Smooth muscle cell (in vitro differentiated cells): Measurements from ENCODE around the gene CNTNAP2. TPM values are rescaled to one million over a fixed set of nuclear protein-coding genes. Genes with fewer than 3 reads are reported as not detected.

Experiments used
- DNase-seq: peaks from one replicate; lab custom pipeline; 2025; ENCODE audit not compliant: unreplicated experiment; lab: John Stamatoyannopoulos, UW
- H2AFZ ChIP-seq: fragments of 200-600 bp; sonication (generic); 2 replicates; pipeline ENCODE4 v1.6.0; 2016; ENCODE audit warnings: antibody characterized with exemption, low read depth, mild to moderate bottlenecking
- H3F3A ChIP-seq: fragments of 200-600 bp; sonication (generic); 2 replicates; pipeline ENCODE4 v1.6.0; 2017; ENCODE audit warnings: antibody characterized with exemption, low read depth
- H3K27ac ChIP-seq: fragments of 200-600 bp; sonication (generic); 2 replicates; pipeline ENCODE4 v1.5.1; 2016; ENCODE audit warnings: low read depth, mild to moderate bottlenecking
- H3K27me3 ChIP-seq: fragments of 200-600 bp; sonication (generic); 2 replicates; pipeline ENCODE4 v1.6.1; 2016; ENCODE audit warnings: low read depth, mild to moderate bottlenecking
- H3K36me3 ChIP-seq: fragments of 200-600 bp; sonication (generic); 2 replicates; pipeline ENCODE4 v1.5.1; 2016; ENCODE audit warnings: low read depth
- H3K4me1 ChIP-seq: fragments of 200-600 bp; sonication (generic); 2 replicates; pipeline ENCODE4 v1.5.1; 2016; ENCODE audit warnings: low read depth
- H3K4me2 ChIP-seq: fragments of 200-600 bp; sonication (generic); 2 replicates; pipeline ENCODE4 v1.6.0; 2016; ENCODE audit warnings: mild to moderate bottlenecking
- H3K4me3 ChIP-seq: fragments of 200-600 bp; sonication (generic); 2 replicates; pipeline ENCODE4 v1.5.1; 2016; ENCODE audit warnings: mild to moderate bottlenecking
- H3K79me2 ChIP-seq: fragments of 200-600 bp; sonication (generic); 2 replicates; pipeline ENCODE4 v1.6.0; 2016; ENCODE audit warnings: low read depth, mild to moderate bottlenecking
- H3K9ac ChIP-seq: fragments of 200-600 bp; sonication (generic); 2 replicates; pipeline ENCODE4 v1.6.0; 2016; ENCODE audit warnings: low read depth
- H3K9me3 ChIP-seq: fragments of 200-600 bp; sonication (generic); replicated peaks from 2 replicates; pipeline ENCODE4 v1.5.1; 2016; ENCODE audit warnings: low read depth
- H4K20me1 ChIP-seq: fragments of 200-600 bp; sonication (generic); 2 replicates; pipeline ENCODE4 v1.6.0; 2016; ENCODE audit warnings: low read depth
- CTCF ChIP-seq: fragments of 200-600 bp; sonication (generic); IDR thresholded peaks from 2 replicates; pipeline ENCODE4 v1.5.1; 2017; ENCODE audit warnings: borderline replicate concordance, mild to moderate bottlenecking, antibody characterized with exemption; ENCODE audit not compliant: insufficient read depth, poor library complexity, severe bottlenecking
- WGBS: methylation state at CpG from one replicate; pipeline ENCODE4 v1.1.7; 2016; ENCODE audit warnings: low lambda C conversion rate; 5-methylcytosine and 5-hydroxymethylcytosine counted together
- polyA plus RNA-seq: library from polyadenylated mRNA; unstranded; fragments of >200 nt; fragmentation: Nextera tagmentation; extraction: Ambion mirVana; gene quantifications from 2 replicates; pipeline ENCODE4 v1.2.1, GENCODE V29; 2016
- total RNA-seq: library from RNA; depleted of rRNA; stranded (reverse); fragments of >200 nt; gene quantifications from 2 replicates; pipeline ENCODE4 v1.2.3, GENCODE V29; 2014

CNTNAP2 gene
- total and polyA plus RNA-seq, 2 experiments from 2014 or later: 1.7 to 9.0 TPM

- Histone ChIP-seq H2AFZ (no peak overlapping the region), H3K79me2 (no peaks in the 10 kb centered on the region), H3K4me3 (no peak overlapping the region), H3K27ac (no peak overlapping the region), H3K36me3 (no peaks in the 10 kb centered on the region), H3K4me2 (no peak overlapping the region), H3K9me3 (no peaks in the 10 kb centered on the region), H3K9ac (no peak overlapping the region), H3F3A (peaks cover 4% of the 10 kb centered on the region), H4K20me1 (no peaks in the 10 kb centered on the region), H3K27me3 (peaks cover 3% of the 10 kb centered on the region), H3K4me1 (peaks cover 11% of the 10 kb centered on the region)
- 36% methylated on average over 5 of the region's 5 CpGs for WGBS
- DNase-seq: no peak
- no peak for TF ChIP-seq CTCF
Measured at GRCh38 chr7:148182264-148182663, 2065.7 kb downstream of the CNTNAP2 start.

- Histone ChIP-seq H3K4me2 (peak overlapping the region; percentile 46), H4K20me1 (no peaks in the 10 kb centered on the region), H3K4me1 (peaks cover 11% of the 10 kb centered on the region), H3K27ac (peak overlapping the region; percentile 74), H3K27me3 (no peaks in the 10 kb centered on the region), H2AFZ (no peak overlapping the region), H3K36me3 (no peaks in the 10 kb centered on the region), H3K9me3 (no peaks in the 10 kb centered on the region), H3K79me2 (no peaks in the 10 kb centered on the region), H3K4me3 (no peak overlapping the region), H3F3A (peaks cover 4% of the 10 kb centered on the region), H3K9ac (peak overlapping the region; percentile 9)
- 13% methylated on average over 5 of the region's 5 CpGs for WGBS
- no peak for DNase-seq
- TF ChIP-seq CTCF: no peak
Measured at GRCh38 chr7:148185041-148185440, 2068.4 kb downstream of the CNTNAP2 start.

- Histone ChIP-seq H3F3A (peaks cover 4% of the 10 kb centered on the region), H3K27ac (no peak overlapping the region), H3K9me3 (no peaks in the 10 kb centered on the region), H3K27me3 (no peaks in the 10 kb centered on the region), H3K4me3 (no peak overlapping the region), H3K79me2 (no peaks in the 10 kb centered on the region), H3K36me3 (no peaks in the 10 kb centered on the region), H3K4me2 (no peak overlapping the region), H3K9ac (no peak overlapping the region), H4K20me1 (no peaks in the 10 kb centered on the region), H3K4me1 (peaks cover 11% of the 10 kb centered on the region), H2AFZ (no peak overlapping the region)
- DNase-seq: no peak
- no peak for TF ChIP-seq CTCF
- WGBS: 72% methylated on average over 6 of the region's 6 CpGs
Measured at GRCh38 chr7:148187471-148187870, 2070.9 kb downstream of the CNTNAP2 start.

- H3K4me3 ChIP-seq: no peak overlapping the region
- TF ChIP-seq CTCF: no peak
- peak overlapping the region; percentile 1 for H3K4me2 ChIP-seq
- no peaks in the 10 kb centered on the region for H3F3A ChIP-seq
- no peaks in the 10 kb centered on the region for H3K79me2 ChIP-seq
- H2AFZ ChIP-seq: no peak overlapping the region
- H3K36me3 ChIP-seq: no peaks in the 10 kb centered on the region
- no peaks in the 10 kb centered on the region for H3K4me1 ChIP-seq
- no peak overlapping the region for H3K27ac ChIP-seq
- no peaks in the 10 kb centered on the region for H3K9me3 ChIP-seq
- no peaks in the 10 kb centered on the region for H4K20me1 ChIP-seq
- DNase-seq: no peak
- H3K9ac ChIP-seq: no peak overlapping the region
- WGBS: 95% methylated on average over 1 of the region's 1 CpG
- H3K27me3 ChIP-seq: no peaks in the 10 kb centered on the region
Measured at GRCh38 chr7:148191391-148192065, 2074.9 kb downstream of the CNTNAP2 start.
